GM12873 (cell line): ENCODE data around the gene PSMB7.

Experiments used
- TF ChIP-seq, protein P1 (sequence below): IDR thresholded peaks from 2 replicates; pipeline ENCODE4 v1.5.1; 2012; ENCODE audit warnings: low read depth, mild to moderate bottlenecking, moderate library complexity, low read length, control low read depth; ENCODE audit not compliant: insufficient read depth; ENCODE audit errors: missing control alignments

The PSMB7 gene

GRCh38 chr9:124352616-124353015, 62.6 kb downstream of the PSMB7 start:
- TF ChIP-seq, protein P1, sequence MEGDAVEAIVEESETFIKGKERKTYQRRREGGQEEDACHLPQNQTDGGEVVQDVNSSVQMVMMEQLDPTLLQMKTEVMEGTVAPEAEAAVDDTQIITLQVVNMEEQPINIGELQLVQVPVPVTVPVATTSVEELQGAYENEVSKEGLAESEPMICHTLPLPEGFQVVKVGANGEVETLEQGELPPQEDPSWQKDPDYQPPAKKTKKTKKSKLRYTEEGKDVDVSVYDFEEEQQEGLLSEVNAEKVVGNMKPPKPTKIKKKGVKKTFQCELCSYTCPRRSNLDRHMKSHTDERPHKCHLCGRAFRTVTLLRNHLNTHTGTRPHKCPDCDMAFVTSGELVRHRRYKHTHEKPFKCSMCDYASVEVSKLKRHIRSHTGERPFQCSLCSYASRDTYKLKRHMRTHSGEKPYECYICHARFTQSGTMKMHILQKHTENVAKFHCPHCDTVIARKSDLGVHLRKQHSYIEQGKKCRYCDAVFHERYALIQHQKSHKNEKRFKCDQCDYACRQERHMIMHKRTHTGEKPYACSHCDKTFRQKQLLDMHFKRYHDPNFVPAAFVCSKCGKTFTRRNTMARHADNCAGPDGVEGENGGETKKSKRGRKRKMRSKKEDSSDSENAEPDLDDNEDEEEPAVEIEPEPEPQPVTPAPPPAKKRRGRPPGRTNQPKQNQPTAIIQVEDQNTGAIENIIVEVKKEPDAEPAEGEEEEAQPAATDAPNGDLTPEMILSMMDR: no peak

DNA sequence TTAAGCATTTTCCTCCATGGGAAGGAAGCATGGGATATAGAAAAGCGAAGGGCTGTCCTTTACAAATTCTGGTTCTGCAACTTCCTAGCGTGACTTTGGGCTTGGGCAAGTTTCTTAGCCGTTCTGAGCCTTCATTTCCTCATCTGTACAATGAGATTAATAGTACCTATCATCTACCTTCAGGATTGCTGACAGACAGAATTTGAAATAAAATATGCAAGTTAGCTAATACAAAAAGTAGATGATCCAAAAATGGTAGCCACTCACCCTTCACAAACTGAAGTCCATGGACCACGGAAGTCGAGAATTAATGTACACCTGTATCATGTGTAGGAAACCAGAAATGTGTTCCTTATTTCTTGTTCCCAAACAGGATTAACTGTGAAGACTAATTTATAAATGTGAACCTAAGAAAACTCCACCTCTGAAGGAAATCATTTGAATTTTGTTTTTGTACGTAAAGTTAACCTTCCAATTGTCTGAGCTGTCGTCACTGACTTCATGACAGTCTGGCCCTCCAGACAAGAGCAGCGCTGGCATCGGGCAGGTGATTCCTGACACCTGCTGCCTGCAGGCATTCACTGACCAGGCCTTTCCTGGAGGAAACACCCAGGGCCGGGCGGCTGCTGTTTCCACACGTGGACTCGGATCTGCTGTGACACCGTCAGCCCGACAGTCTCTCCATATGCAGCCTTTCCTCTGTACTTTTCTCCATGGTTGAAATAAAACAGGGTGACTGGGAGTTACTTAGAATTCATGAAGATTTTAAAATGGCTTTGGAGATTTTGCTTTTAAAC, 63.4 kb downstream of the PSMB7 start:
- TF ChIP-seq, protein P1: no peak

- TF ChIP-seq, protein P1: no peak
Observed at GRCh38 chr9:124350494-124351263, 64.6 kb downstream of the PSMB7 start.

DNA sequence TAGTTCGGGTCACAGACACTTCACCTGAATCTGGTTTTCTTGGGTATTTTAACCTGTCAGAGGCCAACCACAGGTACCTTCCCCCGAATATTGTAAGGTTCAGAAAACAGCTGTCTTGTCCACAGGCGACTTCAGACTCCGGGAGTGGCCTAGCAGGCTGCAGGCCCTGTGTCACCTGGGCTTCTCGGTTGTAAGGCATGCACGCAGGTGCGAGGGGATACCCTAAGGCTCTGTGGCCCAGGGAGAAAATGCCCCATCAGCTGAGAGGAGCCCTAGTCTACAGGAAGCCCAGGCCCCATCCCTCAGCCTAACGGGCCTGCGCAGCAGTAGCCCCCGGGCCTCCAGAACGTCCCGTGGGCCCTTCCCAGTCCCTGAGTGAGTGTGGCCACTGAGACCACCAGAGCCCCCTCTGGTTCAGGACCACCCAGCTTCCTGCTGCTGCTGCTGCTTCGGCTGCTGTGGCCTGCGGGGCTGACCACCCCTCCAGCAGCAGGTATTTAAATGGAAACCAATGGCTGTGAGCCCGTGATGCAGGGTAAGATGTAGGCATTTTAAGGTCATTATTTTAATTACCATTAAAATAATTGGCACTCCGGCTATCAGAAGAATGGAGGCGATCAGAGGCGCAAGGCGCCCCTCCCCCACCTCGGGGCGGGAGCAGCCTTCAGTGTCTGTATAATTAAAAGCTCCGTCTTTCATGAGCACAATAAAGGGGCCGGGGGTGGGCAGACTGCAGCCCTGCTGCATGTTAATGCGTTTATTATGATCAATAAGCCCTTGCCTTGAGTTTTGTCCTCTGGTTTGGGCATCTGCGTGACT, 65.4 kb downstream of the PSMB7 start:
- TF ChIP-seq, protein P1: no peak

- TF ChIP-seq, protein P1: no peak
Observed at GRCh38 chr9:124349267-124349666, 66.0 kb downstream of the PSMB7 start.

- TF ChIP-seq, protein P1: no peak
Observed at GRCh38 chr9:124348831-124349230, 66.4 kb downstream of the PSMB7 start.
